Uterus (tissue), 2 donors: ENCODE results near the gene DRAM1.

Experiments
- POLR2A ChIP-seq, 2 donors: fragments of 450-650 bp; IDR thresholded peaks; one replicate each; pipeline ENCODE4 v1.6.1; 2016; ENCODE audit warnings: antibody characterized with exemption in 2 of 2, mild to moderate bottlenecking in 1 of 2, moderate library complexity in 1 of 2
- TF ChIP-seq, protein P1 (sequence below), 4 experiments: fragments of 200-600 bp in 2 of 4; fragments of 450-650 bp in 2 of 4; sonication (generic) in 2 of 4; IDR thresholded peaks; one replicate each; pipeline ENCODE4 v1.5.1; 2016 to 2019; ENCODE audit warnings: antibody characterized with exemption in 4 of 4, mild to moderate bottlenecking in 2 of 4, moderate library complexity in 1 of 4

DNA sequence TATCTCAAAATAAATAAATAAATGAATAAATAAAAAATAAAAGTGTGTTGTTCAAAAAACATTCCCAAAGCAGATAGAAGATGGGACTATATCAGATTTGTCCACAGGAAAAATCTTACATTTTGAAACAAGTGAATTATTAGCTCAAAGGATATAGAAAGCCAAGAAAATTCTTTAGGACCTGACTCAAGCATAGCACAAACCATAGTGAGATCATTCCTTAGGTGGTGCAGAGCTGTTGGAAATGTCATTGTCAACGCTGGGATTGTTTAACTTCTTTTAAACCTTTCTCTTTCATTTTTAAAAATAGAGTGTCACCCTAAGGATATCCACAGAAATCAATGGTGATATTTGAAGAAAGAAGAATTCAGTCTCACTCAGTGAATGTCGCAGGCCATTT lies 43.5 kb downstream of the DRAM1 start:
- TF ChIP-seq, protein P1, sequence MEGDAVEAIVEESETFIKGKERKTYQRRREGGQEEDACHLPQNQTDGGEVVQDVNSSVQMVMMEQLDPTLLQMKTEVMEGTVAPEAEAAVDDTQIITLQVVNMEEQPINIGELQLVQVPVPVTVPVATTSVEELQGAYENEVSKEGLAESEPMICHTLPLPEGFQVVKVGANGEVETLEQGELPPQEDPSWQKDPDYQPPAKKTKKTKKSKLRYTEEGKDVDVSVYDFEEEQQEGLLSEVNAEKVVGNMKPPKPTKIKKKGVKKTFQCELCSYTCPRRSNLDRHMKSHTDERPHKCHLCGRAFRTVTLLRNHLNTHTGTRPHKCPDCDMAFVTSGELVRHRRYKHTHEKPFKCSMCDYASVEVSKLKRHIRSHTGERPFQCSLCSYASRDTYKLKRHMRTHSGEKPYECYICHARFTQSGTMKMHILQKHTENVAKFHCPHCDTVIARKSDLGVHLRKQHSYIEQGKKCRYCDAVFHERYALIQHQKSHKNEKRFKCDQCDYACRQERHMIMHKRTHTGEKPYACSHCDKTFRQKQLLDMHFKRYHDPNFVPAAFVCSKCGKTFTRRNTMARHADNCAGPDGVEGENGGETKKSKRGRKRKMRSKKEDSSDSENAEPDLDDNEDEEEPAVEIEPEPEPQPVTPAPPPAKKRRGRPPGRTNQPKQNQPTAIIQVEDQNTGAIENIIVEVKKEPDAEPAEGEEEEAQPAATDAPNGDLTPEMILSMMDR (IDR thresholded peaks at IDR 0.05) = no peak
- no peak for TF ChIP-seq POLR2A (IDR thresholded peaks at IDR 0.05)
